Fibroblast of lung (primary cell): ENCODE data around the gene CCDC60.

Experiments
- CTCF ChIP-seq, 2 donors: IDR thresholded peaks in 1 of 2; conservative IDR thresholded peaks in 1 of 2; 1 replicate in 1 of 2; 2 replicates in 1 of 2; pipeline ENCODE4 v1.5.1; 2011 to 2012; ENCODE audit warnings: low read length in 2 of 2, control low read depth in 1 of 2, inconsistent platforms in 1 of 2, low read depth in 1 of 2, mild to moderate bottlenecking in 1 of 2
- EZH2 ChIP-seq: IDR thresholded peaks from 2 replicates; pipeline ENCODE4 v1.5.1; 2012; ENCODE audit warnings: low read length, control low read depth, mild to moderate bottlenecking; ENCODE audit errors: missing control alignments

GRCh38 chr12:119306593-119306992 lies 27.9 kb upstream of the CCDC60 start:
- TF ChIP-seq CTCF (conservative IDR thresholded peaks at IDR 0.05 in 1 of 2, IDR thresholded peaks at IDR 0.05 in 1 of 2; ENCODE audit: low read depth in 1 of 2, low read length in 2 of 2) (no peak), EZH2 (no peak)
